ENCODE data around the gene FRAS1. TPM values are rescaled to one million over a fixed set of nuclear protein-coding genes. Genes with fewer than 3 reads are reported as not detected.
A peak's percentile ranks its signal among the peaks of the same experiment; 100 is the strongest.
"Not testable (repeated sequence)": the region's sequence is repeated elsewhere in the genome, so short reads cannot be mapped to it uniquely, and the experiment has no call there.

FRAS1 gene, protein sequence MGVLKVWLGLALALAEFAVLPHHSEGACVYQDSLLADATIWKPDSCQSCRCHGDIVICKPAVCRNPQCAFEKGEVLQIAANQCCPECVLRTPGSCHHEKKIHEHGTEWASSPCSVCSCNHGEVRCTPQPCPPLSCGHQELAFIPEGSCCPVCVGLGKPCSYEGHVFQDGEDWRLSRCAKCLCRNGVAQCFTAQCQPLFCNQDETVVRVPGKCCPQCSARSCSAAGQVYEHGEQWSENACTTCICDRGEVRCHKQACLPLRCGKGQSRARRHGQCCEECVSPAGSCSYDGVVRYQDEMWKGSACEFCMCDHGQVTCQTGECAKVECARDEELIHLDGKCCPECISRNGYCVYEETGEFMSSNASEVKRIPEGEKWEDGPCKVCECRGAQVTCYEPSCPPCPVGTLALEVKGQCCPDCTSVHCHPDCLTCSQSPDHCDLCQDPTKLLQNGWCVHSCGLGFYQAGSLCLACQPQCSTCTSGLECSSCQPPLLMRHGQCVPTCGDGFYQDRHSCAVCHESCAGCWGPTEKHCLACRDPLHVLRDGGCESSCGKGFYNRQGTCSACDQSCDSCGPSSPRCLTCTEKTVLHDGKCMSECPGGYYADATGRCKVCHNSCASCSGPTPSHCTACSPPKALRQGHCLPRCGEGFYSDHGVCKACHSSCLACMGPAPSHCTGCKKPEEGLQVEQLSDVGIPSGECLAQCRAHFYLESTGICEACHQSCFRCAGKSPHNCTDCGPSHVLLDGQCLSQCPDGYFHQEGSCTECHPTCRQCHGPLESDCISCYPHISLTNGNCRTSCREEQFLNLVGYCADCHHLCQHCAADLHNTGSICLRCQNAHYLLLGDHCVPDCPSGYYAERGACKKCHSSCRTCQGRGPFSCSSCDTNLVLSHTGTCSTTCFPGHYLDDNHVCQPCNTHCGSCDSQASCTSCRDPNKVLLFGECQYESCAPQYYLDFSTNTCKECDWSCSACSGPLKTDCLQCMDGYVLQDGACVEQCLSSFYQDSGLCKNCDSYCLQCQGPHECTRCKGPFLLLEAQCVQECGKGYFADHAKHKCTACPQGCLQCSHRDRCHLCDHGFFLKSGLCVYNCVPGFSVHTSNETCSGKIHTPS (N-terminal part only)
- total RNA-seq (not detected), polyA plus RNA-seq (not detected)

DNA sequence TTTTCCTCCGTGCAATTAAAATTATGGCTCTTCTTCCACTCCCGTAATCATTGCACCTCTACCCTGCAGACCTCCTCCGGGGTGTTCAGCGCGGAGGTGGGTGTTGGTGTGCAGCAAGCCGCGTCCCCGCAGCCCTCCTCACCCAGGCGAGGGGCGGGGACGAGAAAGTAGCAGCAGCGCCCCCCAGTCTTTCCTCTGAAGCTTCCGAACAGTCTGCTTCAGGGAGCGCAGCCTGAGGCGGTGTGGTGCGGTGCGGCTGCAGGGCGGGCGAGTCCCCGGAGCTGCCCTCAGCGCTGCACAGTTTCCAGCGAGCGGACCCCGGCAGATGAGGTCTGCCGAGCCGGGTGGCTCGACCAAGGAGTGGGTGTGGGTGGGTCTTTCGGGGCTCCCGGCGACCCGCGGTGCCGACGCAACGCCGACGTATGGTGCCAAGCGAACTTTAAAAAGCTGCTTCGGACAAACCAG lies at the start of gene FRAS1:
FRAS1 (plus strand) TSS at position 189 of the 465 bp plus-strand sequence. CDS start 687 bp downstream, outside the sequence.
- peak within 1 kb of the TSS in 4 of 8 donors; percentile 6 to 40 (median 29) for H3K27ac Mint-ChIP-seq
- CTCF ChIA-PET = no interaction called here
- H3K27me3 Mint-ChIP-seq = peaks cover 42 to 80% of the 10 kb centered on the region in 2 donors
- peak within 1 kb of the TSS; percentile 67 to 89 (median 82) for H3K4me3 Mint-ChIP-seq
- no peaks in the 10 kb centered on the region for H3K9me3 ChIP-seq (ENCODE audit: low read length)
- H3K27ac ChIP-seq (ENCODE audit: low read depth, low read length) = no peak within 1 kb of the TSS
- peak within 1 kb of the TSS; percentile 71 for H3K4me3 ChIP-seq (ENCODE audit: low read length)
- peaks cover 20% of the 10 kb centered on the region for H3K4me1 ChIP-seq (ENCODE audit: insufficient read depth, low read length)
- no peaks in the 10 kb centered on the region for H3K9me3 Mint-ChIP-seq
- DNase-seq = peak in 1 of 5 donors; percentile 27
- POLR2A ChIA-PET = no interaction called here
- H3K4me1 Mint-ChIP-seq = peaks cover 27 to 35% (median 34%) of the 10 kb centered on the region in 3 donors
- H3K36me3 Mint-ChIP-seq = no peaks in the 10 kb centered on the region
- no peaks in the 10 kb centered on the region for H3K36me3 ChIP-seq (ENCODE audit: insufficient read depth, low read length)
- peaks cover 34% of the 10 kb centered on the region for H3K27me3 ChIP-seq (ENCODE audit: insufficient read depth, low read length, poor library complexity, severe bottlenecking)

DNA sequence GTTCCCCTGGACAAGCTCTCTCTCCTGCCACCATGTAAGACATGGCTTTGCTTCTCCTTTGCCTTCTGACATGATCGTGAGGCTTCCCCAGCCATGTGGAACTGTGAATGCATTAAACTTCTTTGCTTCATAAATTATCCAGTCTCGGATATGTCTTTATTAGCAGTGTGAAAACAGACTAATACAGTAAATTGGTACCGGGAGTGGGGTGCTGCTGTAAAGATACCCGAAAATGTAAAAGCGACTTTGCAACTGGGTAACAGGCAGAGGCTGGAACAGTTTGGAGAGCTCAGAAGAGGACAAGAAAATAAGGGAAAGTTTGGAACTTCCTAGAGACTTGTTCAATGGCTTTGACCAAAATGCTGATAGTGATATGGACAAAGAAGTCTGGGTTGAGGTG lies 46.1 kb upstream of the FRAS1 start:
- H3K27ac Mint-ChIP-seq; H3K27ac ChIP-seq (ENCODE audit: low read depth, low read length); H3K4me1 ChIP-seq (ENCODE audit: insufficient read depth, low read length); H3K36me3 ChIP-seq (ENCODE audit: insufficient read depth, low read length); H3K9me3 ChIP-seq (ENCODE audit: low read length); H3K27me3 ChIP-seq (ENCODE audit: insufficient read depth, low read length, poor library complexity, severe bottlenecking); POLR2A ChIA-PET; DNase-seq; CTCF ChIA-PET; H3K4me3 Mint-ChIP-seq; H3K4me1 Mint-ChIP-seq; H3K4me3 ChIP-seq (ENCODE audit: low read length): not testable (repeated sequence)
- Mint-ChIP-seq H3K9me3 (peaks cover 7 to 26% (median 16%) of the 10 kb centered on the region in 5 donors), H3K36me3 (peaks cover 0 to 10% (median 5%) of the 10 kb centered on the region in 3 donors), H3K27me3 (peaks cover 4 to 10% of the 10 kb centered on the region in 2 donors)

DNA sequence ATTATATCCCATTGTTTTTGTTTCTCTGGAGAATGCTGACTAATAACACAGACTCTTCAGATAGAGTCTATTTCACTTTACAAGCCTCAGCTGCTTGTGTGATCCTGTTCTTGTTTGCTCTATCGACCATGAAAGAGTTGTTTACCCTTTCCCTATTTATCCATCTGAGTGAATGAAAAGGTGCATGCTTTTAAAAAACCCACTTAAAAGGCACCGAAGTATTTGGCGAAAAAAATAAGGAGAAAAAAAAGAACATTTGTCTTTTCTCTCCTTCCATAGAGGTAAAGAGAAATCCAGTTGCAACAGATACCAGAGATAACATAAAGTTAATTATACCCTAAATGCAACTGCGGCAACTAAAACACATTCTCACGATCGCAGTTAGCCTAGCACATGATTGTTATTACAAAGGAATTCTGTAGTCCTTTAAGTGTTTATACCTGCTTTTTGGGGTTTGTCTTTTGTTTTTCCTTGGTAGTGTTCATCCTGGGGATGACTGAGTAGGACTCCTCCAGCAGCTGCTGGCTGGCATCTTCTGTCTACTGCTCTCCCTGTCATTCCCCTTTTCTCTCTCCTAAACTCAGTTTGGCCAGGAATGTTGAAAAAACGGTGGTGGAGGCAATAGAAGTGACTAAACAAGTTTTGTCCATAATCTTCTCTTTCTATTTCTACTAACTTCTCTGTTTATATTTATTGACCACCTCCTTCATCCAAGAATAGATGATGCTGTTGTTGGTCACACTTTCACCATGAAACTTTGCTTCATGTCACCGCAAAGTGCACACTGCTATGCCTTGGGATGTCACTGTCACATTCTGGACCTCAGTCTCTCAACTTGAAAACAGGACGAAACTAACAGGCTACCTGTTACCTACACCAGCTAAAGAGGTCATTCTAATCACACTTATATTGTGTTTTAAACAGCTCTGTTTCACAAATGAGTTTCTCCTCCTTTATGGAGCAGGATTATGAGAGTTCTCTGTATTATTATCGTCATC lies 41.9 kb upstream of the FRAS1 start:
- no peak overlapping the region for H3K27ac ChIP-seq (ENCODE audit: low read depth, low read length)
- POLR2A ChIA-PET = no interaction called here
- H3K9me3 ChIP-seq (ENCODE audit: low read length) = no peaks in the 10 kb centered on the region
- Mint-ChIP-seq H3K4me3 (no peak overlapping the region), H3K4me1 (no peaks in the 10 kb centered on the region), H3K27me3 (peaks cover 9 to 13% of the 10 kb centered on the region in 2 donors), H3K27ac (no peak overlapping the region), H3K9me3 (peaks cover 7 to 21% (median 14%) of the 10 kb centered on the region in 5 donors), H3K36me3 (peaks cover 0 to 10% (median 5%) of the 10 kb centered on the region in 3 donors)
- H3K4me3 ChIP-seq (ENCODE audit: low read length) = no peak overlapping the region
- H3K4me1 ChIP-seq (ENCODE audit: insufficient read depth, low read length) = no peaks in the 10 kb centered on the region
- no peaks in the 10 kb centered on the region for H3K27me3 ChIP-seq (ENCODE audit: insufficient read depth, low read length, poor library complexity, severe bottlenecking)
- CTCF ChIA-PET = no interaction called here
- no peaks in the 10 kb centered on the region for H3K36me3 ChIP-seq (ENCODE audit: insufficient read depth, low read length)
- DNase-seq = no peak

DNA sequence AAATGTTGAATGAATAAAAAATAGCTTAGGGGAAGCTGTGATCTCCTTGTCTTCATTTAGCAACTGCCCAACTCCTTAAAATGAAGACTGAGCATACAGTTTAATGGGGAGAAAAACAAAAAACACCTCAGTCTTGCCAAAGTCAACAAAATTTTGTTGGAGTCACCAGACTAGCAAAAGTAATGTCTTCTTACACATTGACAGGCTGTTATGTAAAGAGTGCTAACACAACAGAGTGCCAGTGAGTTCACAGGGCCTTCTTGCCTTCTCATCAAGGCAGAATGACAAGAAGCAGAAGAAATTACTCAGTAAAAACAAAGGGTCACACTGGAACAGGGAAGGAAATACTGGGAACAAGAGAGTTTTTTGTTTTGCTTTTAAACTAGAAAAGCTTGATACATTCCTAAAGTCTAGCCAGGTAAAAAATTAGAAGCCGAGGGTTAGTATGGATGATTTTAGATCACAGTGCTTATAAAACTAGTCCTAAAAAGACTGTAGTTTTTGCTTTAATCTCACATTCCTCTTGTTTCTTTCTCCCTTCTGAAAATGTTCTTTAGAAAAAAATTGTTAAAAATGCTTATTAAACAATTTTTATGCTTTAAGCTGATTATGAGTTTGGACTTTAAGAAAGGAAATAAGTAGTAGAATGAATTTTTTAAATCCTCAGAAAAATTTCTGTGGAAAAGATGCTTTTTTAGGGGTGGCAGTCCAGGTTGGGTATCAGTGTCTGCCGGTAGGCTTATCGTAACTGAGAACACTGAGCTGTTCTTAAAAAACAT lies 38.7 kb upstream of the FRAS1 start:
- no peak overlapping the region for H3K27ac ChIP-seq (ENCODE audit: low read depth, low read length)
- no peak overlapping the region for H3K4me3 Mint-ChIP-seq
- ChIA-PET POLR2A (no interaction called here), CTCF (no interaction called here)
- H3K9me3 Mint-ChIP-seq = peaks cover 0 to 4% (median 0%) of the 10 kb centered on the region in 5 donors
- H3K36me3 Mint-ChIP-seq = no peaks in the 10 kb centered on the region
- H3K9me3 ChIP-seq (ENCODE audit: low read length) = no peaks in the 10 kb centered on the region
- no peaks in the 10 kb centered on the region for H3K4me1 ChIP-seq (ENCODE audit: insufficient read depth, low read length)
- no peak for DNase-seq
- H3K4me3 ChIP-seq (ENCODE audit: low read length) = no peak overlapping the region
- H3K27me3 Mint-ChIP-seq = peaks cover 9 to 13% of the 10 kb centered on the region in 2 donors
- no peaks in the 10 kb centered on the region for H3K36me3 ChIP-seq (ENCODE audit: insufficient read depth, low read length)
- no peaks in the 10 kb centered on the region for H3K4me1 Mint-ChIP-seq
- no peak overlapping the region for H3K27ac Mint-ChIP-seq
- no peaks in the 10 kb centered on the region for H3K27me3 ChIP-seq (ENCODE audit: insufficient read depth, low read length, poor library complexity, severe bottlenecking)

DNA sequence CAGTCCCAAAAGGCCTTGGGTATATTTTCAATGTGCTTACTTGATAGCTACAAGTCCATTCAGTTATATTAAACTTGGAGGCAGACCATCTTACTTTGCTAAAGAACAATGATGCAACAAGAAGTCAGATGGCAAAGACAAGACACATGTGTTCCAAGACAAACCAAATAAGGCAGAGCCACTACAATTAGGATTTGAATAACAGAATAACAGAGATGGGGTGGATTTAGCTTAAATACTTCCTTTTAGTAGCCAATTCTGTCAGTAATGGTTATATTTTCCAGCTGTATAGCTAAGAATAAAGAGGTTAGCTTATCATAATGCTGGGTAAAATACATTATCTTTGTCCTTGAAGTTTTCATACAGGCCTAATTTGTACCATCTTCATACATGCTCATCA lies 37.7 kb upstream of the FRAS1 start:
- POLR2A ChIA-PET = no interaction called here
- CTCF ChIA-PET = no interaction called here
- no peaks in the 10 kb centered on the region for H3K36me3 ChIP-seq (ENCODE audit: insufficient read depth, low read length)
- H3K36me3 Mint-ChIP-seq = no peaks in the 10 kb centered on the region
- DNase-seq = no peak
- no peak overlapping the region for H3K27ac Mint-ChIP-seq
- H3K27me3 ChIP-seq (ENCODE audit: insufficient read depth, low read length, poor library complexity, severe bottlenecking) = no peaks in the 10 kb centered on the region
- H3K9me3 ChIP-seq (ENCODE audit: low read length) = no peaks in the 10 kb centered on the region
- no peak overlapping the region for H3K27ac ChIP-seq (ENCODE audit: low read depth, low read length)
- H3K4me3 Mint-ChIP-seq = no peak overlapping the region
- H3K4me1 Mint-ChIP-seq = no peaks in the 10 kb centered on the region
- H3K27me3 Mint-ChIP-seq = peaks cover 9 to 13% of the 10 kb centered on the region in 2 donors
- H3K4me1 ChIP-seq (ENCODE audit: insufficient read depth, low read length) = no peaks in the 10 kb centered on the region
- H3K4me3 ChIP-seq (ENCODE audit: low read length) = no peak overlapping the region
- H3K9me3 Mint-ChIP-seq = no peaks in the 10 kb centered on the region

DNA sequence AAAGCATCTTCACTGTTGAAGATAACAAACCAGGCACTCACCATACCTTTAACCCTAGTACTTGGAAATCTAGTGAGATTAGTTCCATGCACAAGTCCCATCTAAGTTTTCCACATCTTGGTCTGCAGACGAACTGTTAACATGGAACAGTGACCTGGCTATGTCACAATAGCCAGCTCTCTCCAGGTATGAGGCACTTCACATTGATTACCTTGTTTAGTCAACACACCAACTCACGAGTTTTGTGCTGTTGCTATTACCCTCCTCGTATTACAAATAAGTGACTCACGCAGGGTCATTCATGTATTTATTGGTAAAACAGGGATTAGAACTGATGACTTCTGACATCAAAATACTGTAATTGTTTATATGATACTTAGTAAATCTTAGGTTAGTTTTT lies 36.4 kb upstream of the FRAS1 start:
- ChIA-PET CTCF (no interaction called here), POLR2A (no interaction called here)
- Mint-ChIP-seq H3K36me3 (no peaks in the 10 kb centered on the region), H3K27me3 (peaks cover 10 to 12% of the 10 kb centered on the region in 2 donors), H3K4me3 (no peak overlapping the region), H3K9me3 (no peaks in the 10 kb centered on the region), H3K4me1 (no peaks in the 10 kb centered on the region), H3K27ac (no peak overlapping the region)
- H3K27me3 ChIP-seq (ENCODE audit: insufficient read depth, low read length, poor library complexity, severe bottlenecking) = no peaks in the 10 kb centered on the region
- H3K36me3 ChIP-seq (ENCODE audit: insufficient read depth, low read length) = no peaks in the 10 kb centered on the region
- H3K4me1 ChIP-seq (ENCODE audit: insufficient read depth, low read length) = no peaks in the 10 kb centered on the region
- H3K9me3 ChIP-seq (ENCODE audit: low read length) = no peaks in the 10 kb centered on the region
- no peak overlapping the region for H3K27ac ChIP-seq (ENCODE audit: low read depth, low read length)
- H3K4me3 ChIP-seq (ENCODE audit: low read length) = no peak overlapping the region
- DNase-seq = no peak

DNA sequence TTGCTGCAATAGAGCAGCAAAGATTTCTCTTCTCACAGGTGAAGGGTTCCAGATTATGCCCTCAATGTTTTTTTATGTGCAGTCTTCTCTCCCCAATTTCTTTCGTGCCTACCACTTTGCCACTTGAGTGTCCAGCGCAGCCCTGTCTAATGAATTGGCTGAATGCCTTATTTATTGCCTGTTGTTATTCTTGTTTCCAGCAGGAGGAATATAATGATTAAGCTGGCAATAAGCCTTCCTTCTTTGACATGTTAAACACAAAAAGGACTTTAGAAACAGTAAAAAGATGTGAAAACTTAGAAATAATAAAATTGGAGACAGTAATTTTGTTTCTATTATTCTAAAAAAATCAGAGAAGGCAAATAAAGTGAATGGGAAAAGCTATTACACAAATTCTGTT lies 34.6 kb upstream of the FRAS1 start:
- no peak overlapping the region for H3K4me3 ChIP-seq (ENCODE audit: low read length)
- POLR2A ChIA-PET = no interaction called here
- H3K9me3 ChIP-seq (ENCODE audit: low read length) = no peaks in the 10 kb centered on the region
- DNase-seq = no peak
- Mint-ChIP-seq H3K4me1 (no peaks in the 10 kb centered on the region), H3K27me3 (peaks cover 4 to 5% of the 10 kb centered on the region in 2 donors), H3K9me3 (no peaks in the 10 kb centered on the region), H3K4me3 (no peak overlapping the region), H3K36me3 (no peaks in the 10 kb centered on the region), H3K27ac (no peak overlapping the region)
- H3K36me3 ChIP-seq (ENCODE audit: insufficient read depth, low read length) = no peaks in the 10 kb centered on the region
- no peaks in the 10 kb centered on the region for H3K4me1 ChIP-seq (ENCODE audit: insufficient read depth, low read length)
- no peaks in the 10 kb centered on the region for H3K27me3 ChIP-seq (ENCODE audit: insufficient read depth, low read length, poor library complexity, severe bottlenecking)
- H3K27ac ChIP-seq (ENCODE audit: low read depth, low read length) = no peak overlapping the region
- CTCF ChIA-PET = no interaction called here
